ENCODE data around the gene CARD14.
"Not testable (repeated sequence)": the region's sequence is repeated elsewhere in the genome, so short reads cannot be mapped to it uniquely, and the experiment has no call there.

CARD14 gene

GRCh38 chr17:80243526-80244433 is 74.0 kb downstream of the CARD14 start:
- H3K79me2 ChIP-seq: peaks cover 3% of the 10 kb centered on the region
- H3K27me3 ChIP-seq (ENCODE audit: control insufficient read depth, insufficient read depth, low read length): no peaks in the 10 kb centered on the region
- H3K36me3 ChIP-seq (ENCODE audit: control insufficient read depth, insufficient read depth, low read length): no peaks in the 10 kb centered on the region
- H3K4me3 ChIP-seq (ENCODE audit: low read depth, low read length): no peak overlapping the region
- no peak overlapping the region for H2AFZ ChIP-seq
- H3K4me1 ChIP-seq: no peaks in the 10 kb centered on the region
- TF ChIP-seq CTCF (IDR thresholded peaks at IDR 0.05): no peak
- H3K27ac ChIP-seq: no peak overlapping the region
- H3K9me3 ChIP-seq (ENCODE audit: control insufficient read depth, low read length): no peaks in the 10 kb centered on the region
- no peak overlapping the region for H3K4me2 ChIP-seq (ENCODE audit: low read length)
- no peak overlapping the region for H3K9ac ChIP-seq

DNA sequence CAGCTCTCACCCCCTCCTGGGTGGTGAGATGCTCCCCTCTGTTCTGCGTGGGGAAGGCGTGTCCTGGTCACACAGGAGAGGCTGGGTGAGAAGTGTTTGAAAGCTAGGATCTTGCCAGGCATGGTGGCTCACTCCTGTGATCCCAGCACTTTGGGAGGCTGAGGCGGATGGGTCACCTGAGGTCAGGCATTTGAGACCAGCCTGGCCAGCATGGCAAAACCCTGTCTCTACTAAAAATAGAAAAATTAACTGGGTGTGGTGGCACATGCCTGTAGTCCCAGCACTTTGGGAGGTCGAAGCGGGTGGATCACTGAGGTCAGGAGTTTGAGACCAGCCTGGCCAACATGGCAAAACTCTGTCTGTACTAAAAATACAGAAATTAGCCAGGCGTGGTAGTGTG is 74.6 kb downstream of the CARD14 start:
- not testable (repeated sequence) for H2AFZ ChIP-seq; H3K79me2 ChIP-seq; H3K4me2 ChIP-seq (ENCODE audit: low read length); H3K36me3 ChIP-seq (ENCODE audit: control insufficient read depth, insufficient read depth, low read length); H3K4me1 ChIP-seq; H3K9ac ChIP-seq; H3K27ac ChIP-seq; H3K4me3 ChIP-seq (ENCODE audit: low read depth, low read length); H3K27me3 ChIP-seq (ENCODE audit: control insufficient read depth, insufficient read depth, low read length); H3K9me3 ChIP-seq (ENCODE audit: control insufficient read depth, low read length)

GRCh38 chr17:80244871-80245509 is 75.2 kb downstream of the CARD14 start:
- no peak overlapping the region for H3K4me2 ChIP-seq (ENCODE audit: low read length)
- H3K4me3 ChIP-seq (ENCODE audit: low read depth, low read length): no peak overlapping the region
- no peaks in the 10 kb centered on the region for H3K36me3 ChIP-seq (ENCODE audit: control insufficient read depth, insufficient read depth, low read length)
- H3K79me2 ChIP-seq: no peaks in the 10 kb centered on the region
- H3K27me3 ChIP-seq (ENCODE audit: control insufficient read depth, insufficient read depth, low read length): no peaks in the 10 kb centered on the region
- no peak overlapping the region for H3K9ac ChIP-seq
- no peaks in the 10 kb centered on the region for H3K4me1 ChIP-seq
- no peak overlapping the region for H2AFZ ChIP-seq
- TF ChIP-seq CTCF (IDR thresholded peaks at IDR 0.05): no peak
- H3K9me3 ChIP-seq (ENCODE audit: control insufficient read depth, low read length): no peaks in the 10 kb centered on the region
- no peak overlapping the region for H3K27ac ChIP-seq

DNA sequence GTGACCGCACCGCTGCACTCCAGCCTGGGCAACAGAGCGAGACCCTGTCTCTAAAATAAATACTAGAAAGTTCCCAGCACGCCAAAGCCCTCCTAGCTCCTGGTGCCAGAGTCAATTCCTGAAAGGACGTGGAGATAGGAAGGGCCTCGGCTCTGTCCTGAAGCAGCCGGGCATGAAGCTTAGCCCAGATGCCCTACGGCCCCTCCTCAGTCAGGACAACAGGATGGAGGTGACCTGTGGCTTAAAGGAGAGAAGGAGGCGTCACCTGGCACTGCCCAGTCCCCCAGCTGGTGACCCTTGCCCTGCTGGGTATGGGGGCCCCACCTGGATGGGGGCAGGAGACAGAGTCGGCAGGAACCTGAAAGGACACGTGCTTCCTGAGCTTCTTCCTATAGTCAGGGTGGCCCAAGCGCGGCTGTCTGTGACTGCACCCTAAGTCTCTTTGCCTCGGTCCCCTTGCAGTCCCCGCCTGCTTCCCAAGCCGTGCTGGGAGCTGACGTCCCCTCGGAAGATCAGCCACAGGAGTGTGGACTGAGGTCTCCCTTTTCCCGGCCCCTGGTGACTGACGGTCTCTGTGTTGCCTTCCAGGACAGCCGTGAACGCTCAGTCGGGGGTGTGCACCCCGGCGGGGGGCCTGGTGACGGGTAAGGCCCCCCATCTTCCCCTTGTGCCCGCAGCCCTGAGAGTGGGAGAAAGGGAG is 75.9 kb downstream of the CARD14 start:
- TF ChIP-seq CTCF (IDR thresholded peaks at IDR 0.05): no peak

GRCh38 chr17:80246266-80246681 is 76.4 kb downstream of the CARD14 start:
- H3K9ac ChIP-seq: no peak overlapping the region
- no peak for TF ChIP-seq CTCF (IDR thresholded peaks at IDR 0.05)
- no peak overlapping the region for H3K27ac ChIP-seq
- no peak overlapping the region for H3K4me3 ChIP-seq (ENCODE audit: low read depth, low read length)
- no peaks in the 10 kb centered on the region for H3K9me3 ChIP-seq (ENCODE audit: control insufficient read depth, low read length)
- H3K27me3 ChIP-seq (ENCODE audit: control insufficient read depth, insufficient read depth, low read length): no peaks in the 10 kb centered on the region
- H3K79me2 ChIP-seq: no peaks in the 10 kb centered on the region
- no peaks in the 10 kb centered on the region for H3K4me1 ChIP-seq
- no peak overlapping the region for H3K4me2 ChIP-seq (ENCODE audit: low read length)
- H3K36me3 ChIP-seq (ENCODE audit: control insufficient read depth, insufficient read depth, low read length): no peaks in the 10 kb centered on the region
- no peak overlapping the region for H2AFZ ChIP-seq

More for the DNA sequence above, 75.9 kb downstream of the CARD14 start:
- H3K4me2 ChIP-seq (ENCODE audit: low read length): no peak overlapping the region
- no peaks in the 10 kb centered on the region for H3K79me2 ChIP-seq
- H3K4me1 ChIP-seq: no peaks in the 10 kb centered on the region
- no peaks in the 10 kb centered on the region for H3K36me3 ChIP-seq (ENCODE audit: control insufficient read depth, insufficient read depth, low read length)
- H3K9ac ChIP-seq: no peak overlapping the region
- H3K9me3 ChIP-seq (ENCODE audit: control insufficient read depth, low read length): no peaks in the 10 kb centered on the region
- H3K27me3 ChIP-seq (ENCODE audit: control insufficient read depth, insufficient read depth, low read length): no peaks in the 10 kb centered on the region
- H3K4me3 ChIP-seq (ENCODE audit: low read depth, low read length): no peak overlapping the region
- no peak overlapping the region for H2AFZ ChIP-seq
- H3K27ac ChIP-seq: no peak overlapping the region
